GM13977 (cell line): ENCODE data around the gene RAB40B.
"Not testable (repeated sequence)": the region's sequence is repeated elsewhere in the genome, so short reads cannot be mapped to it uniquely, and the experiment has no call there.

Source experiments
- DNase-seq: peaks from one replicate; pipeline ENCODE4 v3.0.0; 2012; ENCODE audit warnings: low spot score
- in situ Hi-C: fragments of 300-500 bp; cut with MboI; formaldehyde crosslinking; loops from one replicate; pipeline ENCODE4 v1.12.0; 2022; ENCODE audit warnings: low sequenced_read_pairs, low pct_unique_long_range_greater_than_20kb, mixed read lengths, inconsistent platforms; ENCODE audit not compliant: unreplicated experiment
- TF ChIP-seq, protein P1 (sequence below): IDR thresholded peaks from 2 replicates; pipeline ENCODE4 v1.5.1; 2012; ENCODE audit warnings: mild to moderate bottlenecking, control low read depth; ENCODE audit not compliant: insufficient read depth; ENCODE audit errors: extremely low read depth, missing control alignments

RAB40B gene

DNA sequence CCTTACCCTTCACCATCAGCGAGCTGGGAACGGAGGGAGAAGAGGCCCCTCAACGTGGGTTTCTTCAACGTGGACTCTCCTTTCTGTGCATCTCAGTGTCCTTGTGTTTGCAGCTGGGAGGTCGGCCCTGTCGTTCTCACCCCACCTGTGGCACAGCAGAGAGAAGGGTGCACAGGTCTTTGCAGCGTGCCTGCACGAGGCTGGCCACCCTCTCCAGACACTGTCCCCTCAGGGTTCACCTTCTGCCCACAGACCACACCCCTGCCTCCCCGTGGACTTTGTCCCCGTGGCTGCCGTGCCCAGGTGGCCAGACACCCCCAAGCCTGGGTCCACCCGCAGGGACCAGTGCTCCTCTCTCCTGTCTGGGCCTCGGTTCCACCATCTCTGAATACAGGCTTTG, 43.0 kb downstream of the RAB40B start:
- TF ChIP-seq, protein P1, sequence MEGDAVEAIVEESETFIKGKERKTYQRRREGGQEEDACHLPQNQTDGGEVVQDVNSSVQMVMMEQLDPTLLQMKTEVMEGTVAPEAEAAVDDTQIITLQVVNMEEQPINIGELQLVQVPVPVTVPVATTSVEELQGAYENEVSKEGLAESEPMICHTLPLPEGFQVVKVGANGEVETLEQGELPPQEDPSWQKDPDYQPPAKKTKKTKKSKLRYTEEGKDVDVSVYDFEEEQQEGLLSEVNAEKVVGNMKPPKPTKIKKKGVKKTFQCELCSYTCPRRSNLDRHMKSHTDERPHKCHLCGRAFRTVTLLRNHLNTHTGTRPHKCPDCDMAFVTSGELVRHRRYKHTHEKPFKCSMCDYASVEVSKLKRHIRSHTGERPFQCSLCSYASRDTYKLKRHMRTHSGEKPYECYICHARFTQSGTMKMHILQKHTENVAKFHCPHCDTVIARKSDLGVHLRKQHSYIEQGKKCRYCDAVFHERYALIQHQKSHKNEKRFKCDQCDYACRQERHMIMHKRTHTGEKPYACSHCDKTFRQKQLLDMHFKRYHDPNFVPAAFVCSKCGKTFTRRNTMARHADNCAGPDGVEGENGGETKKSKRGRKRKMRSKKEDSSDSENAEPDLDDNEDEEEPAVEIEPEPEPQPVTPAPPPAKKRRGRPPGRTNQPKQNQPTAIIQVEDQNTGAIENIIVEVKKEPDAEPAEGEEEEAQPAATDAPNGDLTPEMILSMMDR, result no peak
- in situ Hi-C loops, result loop anchor here (10.0 kb wide), 1 partner anchor 109 kb away; no protein-coding TSS in a partner anchor
- DNase-seq, result no peak

DNA sequence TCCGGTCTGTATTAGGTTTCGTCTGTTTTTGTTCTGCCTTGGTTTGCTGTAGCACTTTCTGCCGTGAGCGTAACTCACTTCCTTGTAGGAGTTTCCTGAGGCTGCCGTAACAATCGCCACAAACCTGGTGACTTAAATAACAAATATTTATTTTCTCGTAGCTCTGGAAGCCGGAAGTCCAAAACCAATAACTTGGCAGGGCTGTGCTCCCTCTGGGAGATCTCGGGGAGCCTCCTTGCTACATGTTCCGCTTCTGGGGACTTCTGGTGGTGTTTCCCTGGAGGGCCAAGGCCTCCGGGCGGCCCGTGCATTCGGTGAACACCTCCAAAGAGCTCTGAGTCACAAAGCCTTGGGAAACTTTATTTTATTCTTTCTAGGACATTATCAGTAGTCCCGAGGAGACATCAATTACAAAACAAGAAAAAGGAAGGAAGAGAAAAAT, 43.4 kb downstream of the RAB40B start:
- in situ Hi-C loops, result loop anchor here (10.0 kb wide), 1 partner anchor 110 kb away; no protein-coding TSS in a partner anchor
- no peak for DNase-seq
- TF ChIP-seq, protein P1, result no peak

DNA sequence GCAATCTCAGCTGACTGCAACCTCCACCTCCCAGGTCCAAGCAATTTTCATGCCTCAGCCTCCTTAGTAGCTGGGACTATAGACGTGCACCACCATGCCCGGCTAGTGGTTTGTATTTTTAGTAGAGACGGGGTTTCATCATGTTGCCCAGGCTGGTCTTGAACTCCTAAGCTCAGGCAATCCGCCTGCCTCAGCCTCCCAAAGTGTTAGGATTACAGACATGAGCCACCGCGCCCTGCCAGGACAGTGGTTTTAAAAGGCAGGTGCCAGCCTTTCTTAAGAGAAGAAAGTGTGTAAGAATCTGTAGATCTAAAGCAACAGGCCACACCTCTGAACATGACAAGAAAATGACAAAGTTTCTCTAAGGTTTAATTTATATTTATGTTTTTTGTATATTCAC, 43.9 kb downstream of the RAB40B start:
- DNase-seq, result not testable (repeated sequence)
- in situ Hi-C loops, result loop anchor here (10.0 kb wide), 1 partner anchor 110 kb away; no protein-coding TSS in a partner anchor

GRCh38 chr17:82653651-82654528, 44.6 kb downstream of the RAB40B start:
- DNase-seq, result no peak
- TF ChIP-seq, protein P1, result no peak
- in situ Hi-C loops, result loop anchor here (10.0 kb wide), 1 partner anchor 111 kb away; no protein-coding TSS in a partner anchor

DNA sequence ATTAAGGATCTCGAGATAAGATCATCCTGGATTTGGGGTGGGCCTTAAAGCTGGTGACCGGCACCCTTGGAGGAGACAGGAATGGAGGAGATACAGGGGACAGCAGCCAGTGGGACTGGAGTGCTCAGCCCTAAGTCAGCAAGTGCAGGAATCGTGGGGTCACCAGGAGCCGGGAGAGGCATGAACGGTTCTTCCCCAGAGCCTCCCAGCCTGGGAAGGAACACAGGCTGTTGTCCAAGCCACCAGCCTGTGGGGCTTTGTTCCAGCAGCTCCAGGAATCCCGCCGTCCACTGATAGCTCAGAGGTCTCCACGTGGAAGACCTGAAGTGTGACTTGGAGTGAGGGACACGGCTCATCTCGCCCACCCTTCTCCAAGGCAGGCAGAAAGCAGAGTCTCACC, 47.8 kb downstream of the RAB40B start:
- in situ Hi-C loops, result loop anchor here (10.0 kb wide), 1 partner anchor 114 kb away; no protein-coding TSS in a partner anchor
- no peak for DNase-seq
- TF ChIP-seq, protein P1, result no peak

GRCh38 chr17:82649501-82650261, 48.8 kb downstream of the RAB40B start:
- DNase-seq, result no peak
- TF ChIP-seq, protein P1, result no peak
- in situ Hi-C loops, result loop anchor here (10.0 kb wide), 1 partner anchor 115 kb away; no protein-coding TSS in a partner anchor
